ENCODE measurements around the gene TMEM167A.

The TMEM167A gene

GRCh38 chr5:83035373-83036100, 41.7 kb downstream of the TMEM167A start:
- no peak for DNase-seq (ENCODE audit: low read depth)

- no peak for DNase-seq (ENCODE audit: low read depth)
These were observed 42.5 kb downstream of the TMEM167A start for GRCh38 chr5:83034528-83035207.

- DNase-seq (ENCODE audit: low read depth), result no peak
These were observed 43.2 kb downstream of the TMEM167A start for GRCh38 chr5:83034036-83034435.

- DNase-seq (ENCODE audit: low read depth), result no peak
These were observed 45.8 kb downstream of the TMEM167A start for GRCh38 chr5:83031381-83031780.

GRCh38 chr5:83029912-83030311, 47.3 kb downstream of the TMEM167A start:
- DNase-seq (ENCODE audit: low read depth), result no peak

GRCh38 chr5:83026930-83027687, 50.1 kb downstream of the TMEM167A start:
- no peak for DNase-seq (ENCODE audit: low read depth)

- DNase-seq (ENCODE audit: low read depth), result no peak
These were observed 50.7 kb downstream of the TMEM167A start for GRCh38 chr5:83026516-83026915.

- DNase-seq (ENCODE audit: low read depth), result no peak
These were observed 51.3 kb downstream of the TMEM167A start for GRCh38 chr5:83025690-83026478.

GRCh38 chr5:83022334-83022733, 54.9 kb downstream of the TMEM167A start:
- no peak for DNase-seq (ENCODE audit: low read depth)

- DNase-seq (ENCODE audit: low read depth), result no peak
These were observed 61.5 kb downstream of the TMEM167A start for GRCh38 chr5:83015676-83016075.

- no peak for DNase-seq (ENCODE audit: low read depth)
These were observed 65.2 kb downstream of the TMEM167A start for GRCh38 chr5:83011985-83012384.

- DNase-seq (ENCODE audit: low read depth), result no peak
These were observed 67.8 kb downstream of the TMEM167A start for GRCh38 chr5:83009408-83009807.

GRCh38 chr5:83007755-83008154, 69.4 kb downstream of the TMEM167A start:
- DNase-seq (ENCODE audit: low read depth), result no peak

- DNase-seq (ENCODE audit: low read depth), result no peak
These were observed 70.4 kb downstream of the TMEM167A start for GRCh38 chr5:83006683-83007283.

GRCh38 chr5:83003791-83004190, 73.4 kb downstream of the TMEM167A start:
- DNase-seq (ENCODE audit: low read depth), result no peak
